Ishikawa (cell line): ENCODE measurements around the gene RAPGEF3.

Experiments
- CEBPB ChIP-seq: IDR thresholded peaks from 2 replicates; pipeline ENCODE4 v1.6.1; 2012
- CREB1 ChIP-seq: IDR thresholded peaks from 2 replicates; pipeline ENCODE4 v1.6.1; 2012; ENCODE audit warnings: low read depth
- EGR1 ChIP-seq: IDR thresholded peaks from 2 replicates; pipeline ENCODE4 v1.6.1; 2012
- EP300 ChIP-seq: IDR thresholded peaks from 2 replicates; pipeline ENCODE4 v1.6.1; 2012; ENCODE audit warnings: borderline replicate concordance
- FOXM1 ChIP-seq: IDR thresholded peaks from 2 replicates; pipeline ENCODE4 v1.6.1; 2012; ENCODE audit warnings: low read depth, borderline replicate concordance
- NFIC ChIP-seq: IDR thresholded peaks from 2 replicates; pipeline ENCODE4 v1.6.1; 2012
- RAD21 ChIP-seq: IDR thresholded peaks from 2 replicates; pipeline ENCODE4 v1.6.1; 2012; ENCODE audit warnings: low read depth
- TAF1 ChIP-seq: IDR thresholded peaks from 2 replicates; pipeline ENCODE4 v1.6.1; 2012; ENCODE audit warnings: low read depth, mild to moderate bottlenecking
- TCF12 ChIP-seq: IDR thresholded peaks from 2 replicates; pipeline ENCODE4 v1.6.1; 2012; ENCODE audit warnings: low read depth
- TEAD4 ChIP-seq: IDR thresholded peaks from 2 replicates; pipeline ENCODE4 v1.6.1; 2012
- USF1 ChIP-seq: IDR thresholded peaks from 2 replicates; pipeline ENCODE4 v1.6.1; 2012
- YY1 ChIP-seq: IDR thresholded peaks from 2 replicates; pipeline ENCODE4 v1.6.1; 2012; ENCODE audit warnings: low read depth
- ZBTB7A ChIP-seq: IDR thresholded peaks from 2 replicates; pipeline ENCODE4 v1.6.1; 2012; ENCODE audit warnings: low read depth
- TF ChIP-seq, protein P1 (sequence below): IDR thresholded peaks from 2 replicates; pipeline ENCODE4 v1.6.1; 2012
- TF ChIP-seq, protein P2 (sequence below): IDR thresholded peaks from 2 replicates; pipeline ENCODE4 v1.6.1; 2012; ENCODE audit warnings: low read depth, mild to moderate bottlenecking

RAPGEF3 gene

GRCh38 chr12:47744778-47745436 is 13.8 kb downstream of the RAPGEF3 start:
- TF ChIP-seq USF1 (no peak), YY1 (no peak), TEAD4 (no peak), CREB1 (no peak), TAF1 (no peak), EP300 (no peak), EGR1 (no peak), CEBPB (no peak)

DNA sequence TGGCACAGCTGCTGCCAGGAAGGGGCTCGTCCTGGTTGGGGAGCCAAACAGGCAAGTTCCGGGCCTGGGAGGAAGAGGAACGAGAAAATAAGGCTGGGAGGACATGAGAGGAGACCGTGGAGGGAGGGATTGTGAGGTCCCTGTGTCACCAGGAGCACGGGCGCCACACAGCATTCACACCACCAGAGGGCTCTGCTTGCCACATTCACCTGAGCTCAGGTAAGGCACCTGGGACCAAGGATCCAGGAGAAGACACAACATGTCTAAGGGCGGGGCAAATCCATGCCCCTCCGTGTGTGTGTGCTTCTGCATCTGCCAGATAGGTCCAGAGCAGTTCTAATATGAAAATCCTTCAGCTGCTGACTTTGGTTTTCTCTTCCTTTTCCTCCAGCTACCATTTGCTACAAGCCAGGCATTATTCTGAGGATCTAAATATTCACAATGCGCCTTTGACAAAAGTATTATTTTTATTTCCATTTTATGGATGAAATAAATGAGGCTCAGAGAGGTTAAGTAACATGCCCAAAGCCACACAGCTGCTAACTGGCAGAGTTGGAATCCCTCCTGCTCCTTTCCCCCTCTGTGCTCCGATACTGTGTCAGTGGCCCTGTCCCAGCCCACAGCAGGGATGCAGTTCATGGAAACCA is 14.6 kb downstream of the RAPGEF3 start:
- TF ChIP-seq YY1 = no peak
- no peak for TF ChIP-seq CEBPB
- TF ChIP-seq, protein P1, sequence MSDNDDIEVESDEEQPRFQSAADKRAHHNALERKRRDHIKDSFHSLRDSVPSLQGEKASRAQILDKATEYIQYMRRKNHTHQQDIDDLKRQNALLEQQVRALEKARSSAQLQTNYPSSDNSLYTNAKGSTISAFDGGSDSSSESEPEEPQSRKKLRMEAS = 0 out of 2 replicates have a peak, but pooled peaks have one; percentile 18
- TF ChIP-seq EGR1 = no peak
- TF ChIP-seq TAF1 = no peak
- no peak for TF ChIP-seq EP300
- no peak for TF ChIP-seq USF1
- TF ChIP-seq RAD21 = peak; percentile 96
- no peak for TF ChIP-seq NFIC
- no peak for TF ChIP-seq TCF12
- no peak for TF ChIP-seq FOXM1
- TF ChIP-seq TEAD4 = peak; percentile 90
- TF ChIP-seq CREB1 = no peak

DNA sequence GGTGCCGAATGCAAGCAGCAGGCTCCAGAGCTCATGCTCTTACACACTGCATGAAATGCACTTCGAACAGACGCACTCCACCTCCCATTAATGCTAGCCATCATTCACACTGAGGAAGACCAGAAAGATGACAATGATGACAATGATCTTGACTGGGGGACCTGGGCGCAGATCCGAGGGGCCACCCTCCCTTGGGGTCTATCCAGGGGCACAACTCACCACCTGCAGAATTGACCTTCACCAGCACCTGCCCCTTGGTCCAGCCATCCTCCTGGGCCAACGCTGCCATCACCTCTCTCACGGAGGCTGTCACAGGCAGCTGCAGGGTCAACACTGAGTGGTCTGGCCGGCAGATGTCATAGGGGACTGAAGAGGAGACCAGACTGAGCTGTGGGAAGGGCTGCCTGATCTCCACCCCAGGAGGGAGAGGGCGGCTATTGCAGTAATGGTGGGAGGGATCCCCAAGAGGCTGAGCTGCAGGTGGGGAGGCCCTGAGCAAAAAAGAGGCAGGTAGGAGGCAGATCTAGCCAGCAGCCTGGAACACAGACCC is 15.3 kb downstream of the RAPGEF3 start:
- TF ChIP-seq FOXM1 (no peak), CEBPB (no peak), USF1 (no peak), NFIC (no peak), ZBTB7A (0 out of 2 replicates have a peak, but pooled peaks have one; percentile 36), EP300 (peak; percentile 22; the same call in 1 of the 2 replicates), CREB1 (no peak), TCF12 (no peak)
- TF ChIP-seq, protein P2, sequence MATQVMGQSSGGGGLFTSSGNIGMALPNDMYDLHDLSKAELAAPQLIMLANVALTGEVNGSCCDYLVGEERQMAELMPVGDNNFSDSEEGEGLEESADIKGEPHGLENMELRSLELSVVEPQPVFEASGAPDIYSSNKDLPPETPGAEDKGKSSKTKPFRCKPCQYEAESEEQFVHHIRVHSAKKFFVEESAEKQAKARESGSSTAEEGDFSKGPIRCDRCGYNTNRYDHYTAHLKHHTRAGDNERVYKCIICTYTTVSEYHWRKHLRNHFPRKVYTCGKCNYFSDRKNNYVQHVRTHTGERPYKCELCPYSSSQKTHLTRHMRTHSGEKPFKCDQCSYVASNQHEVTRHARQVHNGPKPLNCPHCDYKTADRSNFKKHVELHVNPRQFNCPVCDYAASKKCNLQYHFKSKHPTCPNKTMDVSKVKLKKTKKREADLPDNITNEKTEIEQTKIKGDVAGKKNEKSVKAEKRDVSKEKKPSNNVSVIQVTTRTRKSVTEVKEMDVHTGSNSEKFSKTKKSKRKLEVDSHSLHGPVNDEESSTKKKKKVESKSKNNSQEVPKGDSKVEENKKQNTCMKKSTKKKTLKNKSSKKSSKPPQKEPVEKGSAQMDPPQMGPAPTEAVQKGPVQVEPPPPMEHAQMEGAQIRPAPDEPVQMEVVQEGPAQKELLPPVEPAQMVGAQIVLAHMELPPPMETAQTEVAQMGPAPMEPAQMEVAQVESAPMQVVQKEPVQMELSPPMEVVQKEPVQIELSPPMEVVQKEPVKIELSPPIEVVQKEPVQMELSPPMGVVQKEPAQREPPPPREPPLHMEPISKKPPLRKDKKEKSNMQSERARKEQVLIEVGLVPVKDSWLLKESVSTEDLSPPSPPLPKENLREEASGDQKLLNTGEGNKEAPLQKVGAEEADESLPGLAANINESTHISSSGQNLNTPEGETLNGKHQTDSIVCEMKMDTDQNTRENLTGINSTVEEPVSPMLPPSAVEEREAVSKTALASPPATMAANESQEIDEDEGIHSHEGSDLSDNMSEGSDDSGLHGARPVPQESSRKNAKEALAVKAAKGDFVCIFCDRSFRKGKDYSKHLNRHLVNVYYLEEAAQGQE = no peak
- TF ChIP-seq, protein P1 = 0 out of 2 replicates have a peak, but pooled peaks have one; percentile 30

GRCh38 chr12:47742253-47742825 is 16.3 kb downstream of the RAPGEF3 start:
- no peak for TF ChIP-seq TCF12
- TF ChIP-seq CREB1 = no peak
- peak; percentile 96 for TF ChIP-seq RAD21
- no peak for TF ChIP-seq ZBTB7A
- TF ChIP-seq, protein P2 = no peak
- no peak for TF ChIP-seq NFIC
- TF ChIP-seq FOXM1 = no peak
- TF ChIP-seq, protein P1 = 0 out of 2 replicates have a peak, but pooled peaks have one; percentile 31
- no peak for TF ChIP-seq EGR1
- peak; percentile 44; the same call in 1 of the 2 replicates for TF ChIP-seq YY1
- TF ChIP-seq USF1 = no peak
